ENCODE data around the gene PLEKHG4B. TPM values are rescaled to one million over a fixed set of nuclear protein-coding genes. Genes with fewer than 3 reads are reported as not detected.

Gene PLEKHG4B
- total and polyA plus RNA-seq, 9 donors: 0.46 to 2.9 (median 1.1) TPM

- Histone ChIP-seq H3K27ac (ENCODE audit: low read length) (no peak overlapping the region), H3K27me3 (ENCODE audit: control insufficient read depth, insufficient read depth, low read length) (peaks cover 31% of the 10 kb centered on the region), H3K9me3 (replicated peaks; ENCODE audit: control insufficient read depth, low read depth, low read length) (no peaks in the 10 kb centered on the region), H3K36me3 (ENCODE audit: control insufficient read depth, insufficient read depth, low read length) (no peaks in the 10 kb centered on the region), H3K4me1 (ENCODE audit: control insufficient read depth, insufficient read depth, low read length) (no peaks in the 10 kb centered on the region), H3K4me3 (ENCODE audit: low read length) (no peak overlapping the region)
- 65% methylated on average over 21 of the region's 31 CpGs for WGBS (ENCODE audit: insufficient coverage)
- DNase-seq: no peak
These were observed 16.3 kb upstream of the PLEKHG4B start for GRCh38 chr5:75331-76320.

DNA sequence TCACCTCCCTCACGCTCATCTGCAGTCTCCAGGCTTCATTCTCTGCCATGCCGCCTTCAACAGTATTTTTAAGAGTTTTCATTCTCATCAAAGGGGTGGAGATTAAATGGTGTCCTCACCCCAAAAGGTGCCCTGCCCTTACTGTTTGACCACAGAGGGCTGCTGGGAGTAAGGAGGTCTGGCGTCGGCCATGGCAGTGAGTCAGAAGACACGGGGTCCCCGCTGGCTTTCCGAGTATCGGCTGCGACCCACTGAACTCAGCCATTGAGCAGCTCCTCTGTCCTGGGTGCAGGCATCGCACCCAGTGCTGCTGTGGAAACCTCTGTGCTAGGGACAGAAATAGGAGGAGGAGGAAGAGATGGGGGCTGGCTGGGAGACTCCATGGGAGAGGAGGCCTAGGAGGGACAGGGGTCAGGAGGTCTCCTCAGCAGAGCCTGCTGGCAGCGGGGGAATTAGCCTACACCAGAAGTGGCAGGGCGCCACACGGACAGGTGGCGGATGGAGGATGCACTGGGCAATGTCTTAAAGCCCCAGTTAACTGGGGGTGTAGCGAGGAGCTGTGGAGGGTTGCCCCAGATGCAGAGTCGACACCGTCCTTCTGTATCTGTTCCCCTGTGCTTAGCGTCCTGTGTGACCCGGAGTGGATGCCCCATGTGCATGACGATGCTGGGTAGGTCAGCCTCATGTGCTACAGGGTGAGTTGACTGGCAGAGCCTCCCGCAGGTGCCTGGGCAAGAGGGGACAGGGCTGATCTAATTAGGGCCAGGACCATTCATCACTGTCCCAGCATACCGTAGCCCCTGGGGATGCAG, 15.4 kb upstream of the PLEKHG4B start:
- no peak for DNase-seq
- Histone ChIP-seq H3K36me3 (ENCODE audit: control insufficient read depth, insufficient read depth, low read length) (no peaks in the 10 kb centered on the region), H3K4me3 (ENCODE audit: low read length) (no peak overlapping the region), H3K27ac (ENCODE audit: low read length) (no peak overlapping the region), H3K27me3 (ENCODE audit: control insufficient read depth, insufficient read depth, low read length) (peaks cover 37% of the 10 kb centered on the region), H3K9me3 (replicated peaks; ENCODE audit: control insufficient read depth, low read depth, low read length) (no peaks in the 10 kb centered on the region), H3K4me1 (ENCODE audit: control insufficient read depth, insufficient read depth, low read length) (peaks cover 2% of the 10 kb centered on the region)
- 77% methylated on average over 20 of the region's 22 CpGs for WGBS (ENCODE audit: insufficient coverage)

- WGBS (ENCODE audit: insufficient coverage): 25% methylated on average over 2 of the region's 4 CpGs
- Histone ChIP-seq H3K27me3 (ENCODE audit: control insufficient read depth, insufficient read depth, low read length) (peaks cover 43% of the 10 kb centered on the region), H3K4me1 (ENCODE audit: control insufficient read depth, insufficient read depth, low read length) (peaks cover 2% of the 10 kb centered on the region), H3K9me3 (replicated peaks; ENCODE audit: control insufficient read depth, low read depth, low read length) (no peaks in the 10 kb centered on the region), H3K4me3 (ENCODE audit: low read length) (no peak overlapping the region), H3K27ac (ENCODE audit: low read length) (no peak overlapping the region), H3K36me3 (ENCODE audit: control insufficient read depth, insufficient read depth, low read length) (no peaks in the 10 kb centered on the region)
- no peak for DNase-seq
These were observed 14.8 kb upstream of the PLEKHG4B start for GRCh38 chr5:77170-77501.

DNA sequence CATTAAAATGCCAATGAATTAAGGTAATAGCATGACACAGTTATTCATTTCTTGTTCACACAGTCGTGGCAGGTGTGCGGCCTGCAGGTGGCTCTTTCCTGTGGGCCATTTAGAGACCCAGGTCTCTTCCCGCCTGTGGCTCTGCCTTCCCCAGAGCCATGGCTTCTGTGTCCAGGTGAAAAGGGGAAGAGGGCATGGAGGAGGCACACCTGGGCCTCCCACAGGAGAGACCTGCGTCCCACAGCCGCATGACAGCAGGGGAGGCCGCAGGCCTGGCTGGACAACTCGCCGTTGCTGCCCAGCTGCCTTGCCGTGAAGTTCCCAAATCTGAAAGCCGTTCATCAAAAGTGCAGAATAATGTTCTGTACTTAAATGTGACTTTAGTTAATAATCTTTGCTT, 14.4 kb upstream of the PLEKHG4B start:
- H3K36me3 ChIP-seq (ENCODE audit: control insufficient read depth, insufficient read depth, low read length): no peaks in the 10 kb centered on the region
- H3K9me3 ChIP-seq (replicated peaks; ENCODE audit: control insufficient read depth, low read depth, low read length): no peaks in the 10 kb centered on the region
- H3K27me3 ChIP-seq (ENCODE audit: control insufficient read depth, insufficient read depth, low read length): peaks cover 45% of the 10 kb centered on the region
- no peak overlapping the region for H3K27ac ChIP-seq (ENCODE audit: low read length)
- peaks cover 2% of the 10 kb centered on the region for H3K4me1 ChIP-seq (ENCODE audit: control insufficient read depth, insufficient read depth, low read length)
- WGBS (ENCODE audit: insufficient coverage): 20% methylated on average over 1 of the region's 10 CpGs
- DNase-seq: no peak
- no peak overlapping the region for H3K4me3 ChIP-seq (ENCODE audit: low read length)

DNA sequence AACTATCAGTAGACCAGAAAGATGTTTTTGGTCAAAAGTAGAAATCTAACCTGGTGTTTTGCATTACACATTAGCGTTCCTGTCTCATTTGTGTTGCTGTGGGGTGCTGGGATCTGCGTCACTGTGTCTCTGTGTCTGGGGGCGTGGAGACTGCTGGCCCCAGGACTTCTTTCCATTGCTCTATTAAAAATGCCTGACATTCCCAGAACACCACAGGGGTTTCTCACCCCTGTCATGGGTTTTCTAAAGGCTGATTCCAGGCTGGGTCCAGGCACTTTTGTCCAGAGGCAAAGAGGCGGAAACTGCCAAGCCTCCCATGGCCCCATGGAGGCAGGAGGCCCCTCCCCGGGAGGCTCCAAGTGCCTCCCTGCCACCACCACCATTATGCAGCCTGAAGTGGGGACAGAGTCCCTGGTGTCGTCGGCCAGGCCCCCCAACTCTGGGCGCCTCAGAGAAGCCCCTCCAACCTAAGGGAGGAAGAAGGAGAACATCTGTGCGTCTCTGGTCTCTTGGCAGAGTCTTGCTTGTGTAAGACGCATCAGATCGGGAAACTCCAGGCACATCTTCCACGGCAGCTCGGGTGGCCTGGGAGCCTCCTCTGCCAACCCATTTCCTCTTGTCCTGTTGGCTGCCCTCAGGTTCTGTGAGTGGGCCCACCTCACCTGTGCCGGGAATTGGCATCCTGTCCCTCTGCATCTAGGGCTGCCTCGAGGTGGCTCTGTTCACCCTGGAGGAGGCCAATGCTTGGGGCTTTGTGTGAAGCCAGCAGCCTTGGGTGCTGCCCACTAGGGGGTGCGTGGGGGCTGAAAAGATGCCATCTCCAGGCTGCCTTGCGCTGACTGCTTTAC, 13.8 kb upstream of the PLEKHG4B start:
- peaks cover 2% of the 10 kb centered on the region for H3K4me1 ChIP-seq (ENCODE audit: control insufficient read depth, insufficient read depth, low read length)
- no peaks in the 10 kb centered on the region for H3K9me3 ChIP-seq (replicated peaks; ENCODE audit: control insufficient read depth, low read depth, low read length)
- peaks cover 47% of the 10 kb centered on the region for H3K27me3 ChIP-seq (ENCODE audit: control insufficient read depth, insufficient read depth, low read length)
- no peak for DNase-seq
- no peak overlapping the region for H3K4me3 ChIP-seq (ENCODE audit: low read length)
- WGBS (ENCODE audit: insufficient coverage): 71% methylated on average over 10 of the region's 17 CpGs
- no peak overlapping the region for H3K27ac ChIP-seq (ENCODE audit: low read length)
- no peaks in the 10 kb centered on the region for H3K36me3 ChIP-seq (ENCODE audit: control insufficient read depth, insufficient read depth, low read length)

DNA sequence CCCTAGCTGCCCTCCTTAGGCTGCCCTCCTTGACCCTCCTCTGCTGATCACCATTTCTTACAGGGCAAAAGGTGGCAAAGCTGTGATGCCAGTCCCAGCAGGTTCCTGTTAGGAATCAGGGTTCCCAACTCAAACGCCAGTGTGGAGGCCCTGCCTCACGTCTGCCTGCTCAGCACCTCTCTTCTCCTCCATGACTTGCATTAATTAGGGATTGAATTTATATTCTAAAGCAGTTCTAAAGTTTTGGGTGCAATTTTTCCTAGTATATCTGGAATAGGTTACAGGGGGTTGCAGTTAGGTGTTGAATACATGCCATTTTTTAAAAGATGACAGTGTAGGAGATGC, 13.2 kb upstream of the PLEKHG4B start:
- DNase-seq: no peak
- H3K9me3 ChIP-seq (replicated peaks; ENCODE audit: control insufficient read depth, low read depth, low read length): no peaks in the 10 kb centered on the region
- H3K27ac ChIP-seq (ENCODE audit: low read length): no peak overlapping the region
- H3K27me3 ChIP-seq (ENCODE audit: control insufficient read depth, insufficient read depth, low read length): peaks cover 47% of the 10 kb centered on the region
- WGBS (ENCODE audit: insufficient coverage): no CpG with 5 or more reads among the region's 2 CpGs
- H3K4me1 ChIP-seq (ENCODE audit: control insufficient read depth, insufficient read depth, low read length): peaks cover 2% of the 10 kb centered on the region
- no peaks in the 10 kb centered on the region for H3K36me3 ChIP-seq (ENCODE audit: control insufficient read depth, insufficient read depth, low read length)
- no peak overlapping the region for H3K4me3 ChIP-seq (ENCODE audit: low read length)

- H3K27ac ChIP-seq (ENCODE audit: low read length): no peak overlapping the region
- 62% methylated on average over 10 of the region's 10 CpGs for WGBS (ENCODE audit: insufficient coverage)
- no peaks in the 10 kb centered on the region for H3K36me3 ChIP-seq (ENCODE audit: control insufficient read depth, insufficient read depth, low read length)
- no peak overlapping the region for H3K4me3 ChIP-seq (ENCODE audit: low read length)
- DNase-seq: no peak
- H3K9me3 ChIP-seq (replicated peaks; ENCODE audit: control insufficient read depth, low read depth, low read length): no peaks in the 10 kb centered on the region
- peaks cover 45% of the 10 kb centered on the region for H3K27me3 ChIP-seq (ENCODE audit: control insufficient read depth, insufficient read depth, low read length)
- H3K4me1 ChIP-seq (ENCODE audit: control insufficient read depth, insufficient read depth, low read length): peaks cover 2% of the 10 kb centered on the region
These were observed 12.7 kb upstream of the PLEKHG4B start for GRCh38 chr5:79263-79662.

- H3K4me3 ChIP-seq (ENCODE audit: low read length): no peak overlapping the region
- WGBS (ENCODE audit: insufficient coverage): 90% methylated on average over 2 of the region's 5 CpGs
- H3K27ac ChIP-seq (ENCODE audit: low read length): no peak overlapping the region
- no peaks in the 10 kb centered on the region for H3K9me3 ChIP-seq (replicated peaks; ENCODE audit: control insufficient read depth, low read depth, low read length)
- H3K4me1 ChIP-seq (ENCODE audit: control insufficient read depth, insufficient read depth, low read length): peaks cover 2% of the 10 kb centered on the region
- no peaks in the 10 kb centered on the region for H3K36me3 ChIP-seq (ENCODE audit: control insufficient read depth, insufficient read depth, low read length)
- peaks cover 42% of the 10 kb centered on the region for H3K27me3 ChIP-seq (ENCODE audit: control insufficient read depth, insufficient read depth, low read length)
- no peak for DNase-seq
These were observed 12.1 kb upstream of the PLEKHG4B start for GRCh38 chr5:79821-80220.

GRCh38 chr5:81391-82021, 10.5 kb upstream of the PLEKHG4B start:
- no peak for DNase-seq
- Histone ChIP-seq H3K4me3 (ENCODE audit: low read length) (no peak overlapping the region), H3K4me1 (ENCODE audit: control insufficient read depth, insufficient read depth, low read length) (peaks cover 2% of the 10 kb centered on the region), H3K27ac (ENCODE audit: low read length) (no peak overlapping the region), H3K36me3 (ENCODE audit: control insufficient read depth, insufficient read depth, low read length) (no peaks in the 10 kb centered on the region), H3K9me3 (replicated peaks; ENCODE audit: control insufficient read depth, low read depth, low read length) (no peaks in the 10 kb centered on the region), H3K27me3 (ENCODE audit: control insufficient read depth, insufficient read depth, low read length) (peaks cover 38% of the 10 kb centered on the region)
- WGBS (ENCODE audit: insufficient coverage): 73% methylated on average over 16 of the region's 19 CpGs

All from muscle of leg (tissue), 11 donors.